OCI-LY7 (cell line): ENCODE results near the gene TAF11L8.
"Not testable (repeated sequence)": the region's sequence is repeated elsewhere in the genome, so short reads cannot be mapped to it uniquely, and the experiment has no call there.

Source experiments
- CTCF ChIP-seq: fragments of 200-600 bp; sonication (generic); conservative IDR thresholded peaks from 2 replicates; pipeline ENCODE4 v1.5.1; 2014; ENCODE audit warnings: mild to moderate bottlenecking, antibody characterized with exemption, low read length, moderate library complexity, mixed read lengths
- EZH2phosphoT487 ChIP-seq: fragments of 200-600 bp; sonication (generic); IDR thresholded peaks from 2 replicates; pipeline ENCODE4 v1.6.1; 2018; ENCODE audit warnings: low read depth, borderline replicate concordance, mild to moderate bottlenecking, mixed run types, antibody characterized with exemption, low read length, moderate library complexity, mixed read lengths

GRCh38 chr5:17607461-17607860 lies 16.7 kb upstream of the TAF11L8 start:
- not testable (repeated sequence) for TF ChIP-seq CTCF, EZH2phosphoT487
